ENCODE data around the gene PRELID1. TPM values are rescaled to one million over a fixed set of nuclear protein-coding genes. Genes with fewer than 3 reads are reported as not detected.
A peak's percentile ranks its signal among the peaks of the same experiment; 100 is the strongest.
"Not testable (repeated sequence)": the region's sequence is repeated elsewhere in the genome, so short reads cannot be mapped to it uniquely, and the experiment has no call there.

PRELID1 gene
- 297 TPM for total RNA-seq (2013)
- polyA plus RNA-seq (100 to 1,000 TPM; 264 to 510 (median 490) TPM), polyA minus RNA-seq (103 and 215 TPM in 2 replicates), total RNA-seq (24.9 to 143 (median 101) reads per million in 11 experiments)

- Mint-ChIP-seq H3K9me3 (peaks cover 0 to 3% (median 0%) of the 10 kb centered on the region in 7 donors), H3K4me1 (peaks cover 81% of the 10 kb centered on the region), H3K4me3 (peak within 1 kb of the TSS; percentile 93 to 96), H3K36me3 (peaks cover 46 to 62% of the 10 kb centered on the region in 2 donors), H3K27ac (peak within 1 kb of the TSS; percentile 91 to 99 (median 96)), H3K27me3 (ENCODE audit: low read depth in 3 of 3) (peaks cover 0 to 2% (median 0%) of the 10 kb centered on the region in 3 donors)
- Histone ChIP-seq H3K36me3 (replicated peaks in 1 of 2; ENCODE audit: control insufficient read depth in 1 of 2, insufficient read depth in 2 of 2, low read length in 2 of 2) (peaks cover 36 to 44% of the 10 kb centered on the region in 2 donors), H3K9ac (ENCODE audit: insufficient read depth, low read length, poor library complexity, severe bottlenecking) (peak within 1 kb of the TSS; percentile 80), H3K27me3 (ENCODE audit: control insufficient read depth in 2 of 2, insufficient read depth in 2 of 2, low read length in 2 of 2) (no peaks in the 10 kb centered on the region), H2AFZ (ENCODE audit: insufficient read depth, low read depth, low read length, poor library complexity, severe bottlenecking) (peak within 1 kb of the TSS; percentile 84), H3K9me3 (replicated peaks in 1 of 2; ENCODE audit: control insufficient read depth in 1 of 2, insufficient read depth in 1 of 2, low read length in 2 of 2) (no peaks in the 10 kb centered on the region), H3K79me2 (ENCODE audit: insufficient read depth, low read length) (peaks cover 72% of the 10 kb centered on the region), H4K20me1 (ENCODE audit: insufficient read depth, low read length) (peaks cover 48% of the 10 kb centered on the region), H3K27ac (ENCODE audit: low read depth in 1 of 2, low read length in 2 of 2) (peak within 1 kb of the TSS; percentile 79 to 95), H3K4me1 (ENCODE audit: control insufficient read depth in 1 of 2, insufficient read depth in 2 of 2, low read length in 2 of 2) (peaks cover 83 to 94% of the 10 kb centered on the region in 2 donors), H3K4me3 (replicated peaks in 1 of 3; ENCODE audit: low read depth in 2 of 3, low read length in 3 of 3) (peak within 1 kb of the TSS; percentile 91 to 97 (median 96)), H3K4me2 (replicated peaks; ENCODE audit: extremely low read depth, low read length, poor library complexity, severe bottlenecking) (peak within 1 kb of the TSS; percentile 88)
- peak; percentile 84 to 92 (median 92) for DNase-seq
- intact Hi-C loops (cut with micrococcal nuclease): loop anchor here (5.0 to 10.0 kb wide), 4 partner anchors 166 to 849 kb away; partner anchors contain the start of genes NHP2 (in 1 of the 2), RNF44 (in 1 of the 2) and TMED9 (in 1 of the 2)
- under 1% methylated on average over 99 of the region's 100 CpGs for WGBS (ENCODE audit: insufficient coverage)
- TF ChIP-seq CTCF (IDR thresholded peaks at IDR 0.05): peak; percentile 47
Measured at GRCh38 chr5:177303121-177303924, at the start of gene PRELID1, which contains the start of gene RAB24. PRELID1 (plus strand) TSS chr5:177303799; CDS start chr5:177303986, 187 bp downstream. RAB24 (minus strand) TSS chr5:177303719; CDS start chr5:177303288, 431 bp downstream.

GRCh38 chr5:177256296-177256695 lies 47.3 kb upstream of the PRELID1 start:
- no peaks in the 10 kb centered on the region for H3K79me2 ChIP-seq (ENCODE audit: insufficient read depth, low read length)
- no peak overlapping the region for H3K27ac ChIP-seq (ENCODE audit: low read depth in 1 of 2, low read length in 2 of 2)
- H3K4me3 ChIP-seq (replicated peaks in 1 of 3; ENCODE audit: low read depth in 2 of 3, low read length in 3 of 3): no peak overlapping the region
- no peaks in the 10 kb centered on the region for H3K4me1 ChIP-seq (ENCODE audit: control insufficient read depth in 1 of 2, insufficient read depth in 2 of 2, low read length in 2 of 2)
- H3K27ac Mint-ChIP-seq: peak overlapping the region in 1 of 7 donors; percentile 8
- H3K36me3 Mint-ChIP-seq: peaks cover 84 to 100% of the 10 kb centered on the region in 2 donors
- peaks cover 92 to 98% of the 10 kb centered on the region in 2 donors for H3K36me3 ChIP-seq (replicated peaks in 1 of 2; ENCODE audit: control insufficient read depth in 1 of 2, insufficient read depth in 2 of 2, low read length in 2 of 2)
- TF ChIP-seq CTCF (IDR thresholded peaks at IDR 0.05): no peak
- H3K9ac ChIP-seq (ENCODE audit: insufficient read depth, low read length, poor library complexity, severe bottlenecking): no peak overlapping the region
- DNase-seq: no peak
- no peaks in the 10 kb centered on the region for H3K9me3 Mint-ChIP-seq
- H3K4me2 ChIP-seq (replicated peaks; ENCODE audit: extremely low read depth, low read length, poor library complexity, severe bottlenecking): no peak overlapping the region
- intact Hi-C loops (cut with micrococcal nuclease): no loop called here
- no peaks in the 10 kb centered on the region for H3K27me3 ChIP-seq (ENCODE audit: control insufficient read depth in 2 of 2, insufficient read depth in 2 of 2, low read length in 2 of 2)
- H3K9me3 ChIP-seq (replicated peaks in 1 of 2; ENCODE audit: control insufficient read depth in 1 of 2, insufficient read depth in 1 of 2, low read length in 2 of 2): no peaks in the 10 kb centered on the region
- H4K20me1 ChIP-seq (ENCODE audit: insufficient read depth, low read length): peaks cover 48% of the 10 kb centered on the region
- WGBS (ENCODE audit: insufficient coverage): no CpG with 5 or more reads among the region's 5 CpGs
- H3K4me3 Mint-ChIP-seq: no peak overlapping the region
- no peaks in the 10 kb centered on the region for H3K4me1 Mint-ChIP-seq
- no peaks in the 10 kb centered on the region for H3K27me3 Mint-ChIP-seq (ENCODE audit: low read depth in 3 of 3)
- no peak overlapping the region for H2AFZ ChIP-seq (ENCODE audit: insufficient read depth, low read depth, low read length, poor library complexity, severe bottlenecking)

- peaks cover 91 to 98% of the 10 kb centered on the region in 2 donors for H3K36me3 ChIP-seq (replicated peaks in 1 of 2; ENCODE audit: control insufficient read depth in 1 of 2, insufficient read depth in 2 of 2, low read length in 2 of 2)
- H3K9ac ChIP-seq (ENCODE audit: insufficient read depth, low read length, poor library complexity, severe bottlenecking); H3K27ac ChIP-seq (ENCODE audit: low read depth in 1 of 2, low read length in 2 of 2); H3K9me3 ChIP-seq (replicated peaks in 1 of 2; ENCODE audit: control insufficient read depth in 1 of 2, insufficient read depth in 1 of 2, low read length in 2 of 2); H3K27me3 ChIP-seq (ENCODE audit: control insufficient read depth in 2 of 2, insufficient read depth in 2 of 2, low read length in 2 of 2); H2AFZ ChIP-seq (ENCODE audit: insufficient read depth, low read depth, low read length, poor library complexity, severe bottlenecking); intact Hi-C loops (cut with micrococcal nuclease); DNase-seq; H3K4me1 Mint-ChIP-seq; H3K4me2 ChIP-seq (replicated peaks; ENCODE audit: extremely low read depth, low read length, poor library complexity, severe bottlenecking); H3K9me3 Mint-ChIP-seq; H3K79me2 ChIP-seq (ENCODE audit: insufficient read depth, low read length); H3K4me1 ChIP-seq (ENCODE audit: control insufficient read depth in 1 of 2, insufficient read depth in 2 of 2, low read length in 2 of 2); H3K4me3 ChIP-seq (replicated peaks in 1 of 3; ENCODE audit: low read depth in 2 of 3, low read length in 3 of 3); H3K4me3 Mint-ChIP-seq; H3K27me3 Mint-ChIP-seq (ENCODE audit: low read depth in 3 of 3): not testable (repeated sequence)
- H4K20me1 ChIP-seq (ENCODE audit: insufficient read depth, low read length): peaks cover 40% of the 10 kb centered on the region
- WGBS (ENCODE audit: insufficient coverage): 88% methylated on average over 2 of the region's 7 CpGs
- peaks cover 82 to 98% of the 10 kb centered on the region in 2 donors for H3K36me3 Mint-ChIP-seq
- peak overlapping the region in 2 of 7 donors; percentile 25 to 28 for H3K27ac Mint-ChIP-seq
Measured at GRCh38 chr5:177258711-177259110, 44.9 kb upstream of the PRELID1 start.

Measured in CD14-positive monocyte (primary cell).